NCI-H1417 treated with DMSO at 0.1 percent for 48 hours (cell line): Measurements from ENCODE around the gene LRRFIP1.

Source experiments
- DNase-seq: peaks from one replicate; lab custom pipeline; 2025; lab: John Stamatoyannopoulos, UW

The LRRFIP1 gene

DNA sequence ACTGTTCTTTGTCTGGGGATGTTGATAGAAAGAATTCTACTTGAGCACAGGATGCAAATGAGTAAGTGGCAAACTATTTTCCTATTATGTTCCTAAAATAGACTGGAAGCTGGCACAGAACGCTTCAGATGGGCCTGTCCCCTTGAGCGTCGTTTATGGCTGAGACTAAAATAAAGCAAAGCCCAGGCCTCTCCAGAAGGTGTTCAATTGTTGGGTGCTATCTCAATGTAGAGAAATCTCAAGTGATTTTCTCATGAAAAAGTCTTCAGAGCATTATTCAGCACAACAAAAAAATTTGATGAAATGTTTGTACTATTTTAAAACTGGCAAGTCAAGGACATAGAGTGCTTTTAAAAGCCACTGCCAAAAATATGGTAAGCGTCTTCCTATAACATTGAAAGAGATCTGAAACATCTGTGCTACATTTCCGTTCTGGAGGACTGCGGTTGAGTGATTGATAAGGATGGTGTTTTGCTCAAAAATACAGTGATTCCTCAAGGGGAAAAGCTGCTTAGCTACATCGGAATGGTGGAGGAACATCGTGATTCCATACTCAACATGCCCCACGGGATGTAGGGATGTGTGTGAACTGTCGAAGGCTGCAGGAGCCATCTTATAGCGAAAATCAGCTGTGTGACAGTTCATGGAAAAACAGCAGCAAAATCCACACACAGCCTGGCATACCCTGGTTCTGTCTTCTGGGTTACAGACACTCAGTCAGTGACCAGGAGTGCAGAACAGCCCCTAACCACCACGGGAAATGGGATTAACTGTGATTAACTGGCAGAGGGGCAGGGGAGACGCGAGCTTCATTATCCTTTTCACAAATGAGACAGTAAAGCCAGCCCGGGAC is 10.4 kb upstream of the LRRFIP1 start:
- DNase-seq = no peak

- DNase-seq = no peak
Observed at GRCh38 chr2:237617587-237617982, 9.8 kb upstream of the LRRFIP1 start.

GRCh38 chr2:237618449-237618848 is 8.9 kb upstream of the LRRFIP1 start:
- DNase-seq = no peak

- DNase-seq = no peak
Observed at GRCh38 chr2:237623428-237624403, 3.7 kb upstream of the LRRFIP1 start.

- DNase-seq = no peak
Observed at GRCh38 chr2:237624565-237624964, 2.8 kb upstream of the LRRFIP1 start.

DNA sequence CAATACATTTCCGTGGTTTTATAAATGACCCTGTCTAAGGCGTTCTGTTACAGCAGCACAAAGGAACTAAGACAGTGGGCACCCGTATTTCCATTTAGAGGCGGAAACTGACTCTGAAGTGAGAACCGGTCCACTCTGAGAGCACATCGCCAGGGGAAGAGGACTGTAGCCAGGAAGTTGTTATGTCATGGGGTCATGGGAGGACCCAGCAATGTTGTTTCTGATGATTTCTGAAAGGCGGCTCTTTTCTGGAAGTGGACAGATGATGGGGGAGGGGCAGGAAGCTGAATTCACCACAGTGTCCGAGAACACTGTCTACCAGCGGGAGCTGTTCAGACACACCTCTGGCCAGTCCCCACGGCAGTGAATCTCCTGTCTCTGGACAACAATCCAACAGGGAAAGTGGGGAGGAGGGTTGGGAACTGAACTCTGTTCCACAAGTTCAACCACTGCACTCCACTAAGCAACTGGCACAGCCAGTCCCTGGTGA is 2.1 kb upstream of the LRRFIP1 start:
- DNase-seq = no peak

- no peak for DNase-seq
Observed at GRCh38 chr2:237625777-237626176, 1.6 kb upstream of the LRRFIP1 start.

GRCh38 chr2:237626813-237627440 is 460 bp upstream of the LRRFIP1 start:
- no peak for DNase-seq

- no peak for DNase-seq
Observed at GRCh38 chr2:237628247-237629187, 1.1 kb downstream of the LRRFIP1 start.

- no peak for DNase-seq
Observed at GRCh38 chr2:237629188-237629534, 1.8 kb downstream of the LRRFIP1 start.

DNA sequence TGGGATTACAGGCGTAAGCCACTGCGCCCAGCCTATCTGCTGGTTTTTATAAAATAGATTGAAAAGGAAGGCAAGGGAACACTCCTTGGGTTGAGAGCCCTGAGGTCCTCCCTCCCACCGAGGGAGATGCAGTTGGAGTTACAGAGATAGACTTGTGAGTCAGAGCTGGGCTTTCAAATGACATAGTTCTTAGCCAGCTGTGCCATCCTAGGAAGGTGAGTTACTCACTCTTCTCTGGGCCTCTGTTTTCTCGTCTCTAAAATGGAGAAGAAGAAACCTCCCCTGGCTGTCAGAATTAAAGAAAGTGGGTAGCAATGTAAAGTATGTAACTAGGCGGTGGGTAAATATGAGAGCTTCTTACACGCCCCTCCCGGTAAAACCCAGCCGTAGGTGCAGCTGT is 2.4 kb downstream of the LRRFIP1 start:
- no peak for DNase-seq

DNA sequence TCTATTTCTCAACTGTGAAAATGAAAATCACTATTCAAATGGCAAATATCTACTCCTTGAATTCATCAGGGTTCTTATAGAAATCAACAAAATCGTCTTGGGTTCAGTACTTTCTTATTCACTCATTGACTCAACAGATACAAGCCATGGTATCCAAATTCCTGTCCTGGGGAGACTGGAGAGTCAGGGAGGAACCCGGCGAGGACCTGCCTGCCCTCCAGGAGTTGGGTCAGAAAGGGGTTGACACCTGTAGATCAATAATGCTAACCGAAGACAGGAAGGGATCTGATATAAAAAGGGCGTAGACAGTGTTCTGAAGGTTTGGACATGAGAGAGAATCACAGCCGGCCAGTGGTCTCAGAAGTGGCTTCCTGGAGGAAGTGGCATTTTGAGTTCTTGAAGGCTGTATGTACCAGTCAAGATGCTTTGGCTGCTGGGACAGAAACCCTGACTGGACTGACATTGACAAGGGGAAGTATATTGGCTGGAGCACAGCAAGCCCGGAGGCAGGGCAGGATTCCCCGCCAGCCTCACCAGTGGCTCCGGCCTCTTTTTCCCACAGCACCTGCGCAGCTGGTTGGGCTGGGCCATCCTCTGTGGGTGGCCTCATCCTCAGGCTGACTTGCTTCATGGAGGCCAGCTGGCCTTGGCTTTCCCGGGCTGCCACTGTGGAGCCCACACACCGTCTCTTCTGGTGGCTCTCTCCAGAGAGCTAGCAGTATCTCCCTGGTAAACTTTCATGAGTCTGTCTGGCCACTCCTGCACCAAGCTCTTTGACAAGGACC is 3.0 kb downstream of the LRRFIP1 start:
- no peak for DNase-seq

- DNase-seq = no peak
Observed at GRCh38 chr2:237631007-237631785, 3.8 kb downstream of the LRRFIP1 start.

GRCh38 chr2:237631801-237632585 is 4.6 kb downstream of the LRRFIP1 start:
- no peak for DNase-seq

GRCh38 chr2:237633061-237633561 is 5.7 kb downstream of the LRRFIP1 start:
- no peak for DNase-seq

DNA sequence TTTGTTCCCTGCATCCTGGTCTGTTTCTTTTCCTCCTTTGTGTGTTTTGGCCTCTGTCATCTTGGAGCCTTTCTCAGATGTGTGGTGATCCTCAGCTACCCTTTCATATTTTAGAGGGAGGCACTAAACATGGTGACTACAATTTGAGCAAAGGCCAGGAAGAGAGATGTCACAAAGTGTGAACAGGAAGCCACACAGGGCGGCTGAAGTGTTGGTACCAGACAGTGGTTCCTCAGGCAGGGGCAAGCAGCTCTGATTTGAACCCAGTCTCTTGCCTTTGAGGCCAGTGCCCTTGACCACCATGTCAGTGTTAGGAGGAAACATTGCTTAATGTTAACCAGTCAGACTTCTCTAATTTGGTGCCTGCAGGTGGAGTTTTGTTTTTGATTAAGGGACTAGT is 9.2 kb downstream of the LRRFIP1 start:
- DNase-seq = no peak

DNA sequence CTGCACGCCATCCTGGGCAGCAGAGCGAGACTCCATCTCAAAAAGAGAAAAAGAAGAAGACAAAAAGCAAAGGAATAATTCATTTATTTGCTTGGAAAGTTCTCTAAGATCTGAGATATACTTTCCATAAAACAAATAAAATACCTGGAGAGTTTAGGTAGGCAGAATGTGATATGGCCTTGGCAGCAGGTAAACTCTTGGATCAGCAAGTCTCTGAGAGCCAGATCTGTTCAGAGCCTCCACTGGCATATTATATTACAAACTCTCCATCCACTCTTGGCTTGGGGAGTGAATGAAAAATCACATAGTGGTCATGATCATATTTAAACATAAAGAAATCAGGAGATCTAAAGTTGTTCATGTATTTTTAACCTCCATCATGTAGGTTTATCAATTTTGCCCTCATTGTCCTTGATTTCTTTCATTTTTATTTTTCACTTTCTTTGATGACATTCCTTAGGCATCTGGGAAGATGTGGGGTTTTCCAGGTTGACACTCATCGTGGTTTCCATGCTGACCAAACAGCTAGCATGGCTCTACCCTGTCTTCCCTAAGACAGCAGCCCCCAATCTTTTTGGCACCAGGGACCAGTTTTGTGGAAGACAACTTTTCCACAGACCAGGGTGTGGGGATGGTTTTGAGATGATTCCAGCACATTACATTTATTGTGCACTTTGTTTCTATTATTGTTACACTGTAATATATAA is 10.2 kb downstream of the LRRFIP1 start:
- DNase-seq = no peak

GRCh38 chr2:237638176-237638575 is 10.8 kb downstream of the LRRFIP1 start:
- DNase-seq = no peak
